Stimulated activated naive CD8-positive, alpha-beta T cell treated with anti-CD3 and anti-CD28 coated beads, Interleukin-15, amount 100 ng/mL, for 72 hours (primary cell): ENCODE data around the gene ILK.

Source experiments
- ATAC-seq: fragments of 150-1000 bp; cut with Tn5 transposase; 2 replicates; pipeline ENCODE4 v1.10.0; 2021; ENCODE audit warnings: mild to moderate bottlenecking, moderate library complexity
- DNase-seq, 2 donors: peaks; one replicate each; pipeline ENCODE4 v3.0.0; 2021 to 2022
- H3K27ac Mint-ChIP-seq, 2 donors: one replicate each; pipeline ENCODE4 v1.8.0; 2022; ENCODE audit warnings: mild to moderate bottlenecking in 2 of 2, mixed read lengths in 2 of 2, moderate library complexity in 2 of 2
- H3K27me3 Mint-ChIP-seq: one replicate; pipeline ENCODE4 v1.8.0; 2022; ENCODE audit warnings: mixed read lengths
- H3K4me1 Mint-ChIP-seq: one replicate; pipeline ENCODE4 v1.8.0; 2022; ENCODE audit warnings: mild to moderate bottlenecking, mixed read lengths
- H3K4me3 Mint-ChIP-seq, 2 donors: one replicate each; pipeline ENCODE4 v1.8.0; 2022; ENCODE audit warnings: mild to moderate bottlenecking in 2 of 2, mixed read lengths in 2 of 2, moderate library complexity in 1 of 2
- H3K9me3 Mint-ChIP-seq, 2 donors: one replicate each; pipeline ENCODE4 v1.8.0; 2022; ENCODE audit warnings: mixed read lengths in 2 of 2

ILK gene

DNA sequence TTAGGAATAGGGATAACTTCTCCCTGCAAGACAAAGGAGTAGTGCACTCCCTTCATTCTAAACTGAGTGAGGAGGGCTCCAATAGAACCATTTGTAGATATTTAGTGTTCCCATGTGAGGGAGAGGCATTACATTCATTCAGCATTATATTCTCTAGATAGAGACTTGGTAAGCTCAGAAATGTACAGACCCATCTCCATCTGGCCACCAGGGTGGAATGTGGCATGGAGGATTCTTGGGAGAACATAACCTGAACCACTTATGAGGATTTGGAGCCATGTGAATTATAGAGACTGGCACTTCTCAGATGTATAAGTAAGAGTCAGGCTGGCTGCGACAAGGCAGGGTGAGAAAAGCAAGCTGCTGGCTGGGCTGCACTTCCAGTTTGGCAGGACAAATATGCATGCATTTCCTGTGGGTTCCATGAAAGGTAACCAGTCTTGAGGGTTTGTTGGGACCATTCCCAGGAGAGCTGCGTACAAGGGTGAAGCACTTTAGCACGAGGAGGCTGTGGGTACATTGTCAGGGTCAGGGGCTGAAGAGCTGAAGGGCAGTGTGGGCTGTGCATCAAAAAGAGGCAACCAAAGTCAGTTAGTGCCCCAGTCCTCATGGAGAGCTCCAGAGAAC is 9.3 kb upstream of the ILK start:
- peaks cover 28% of the 10 kb centered on the region for H3K4me1 Mint-ChIP-seq
- DNase-seq (no peak), ATAC-seq (no peak)
- no peaks in the 10 kb centered on the region for H3K9me3 Mint-ChIP-seq
- no peak overlapping the region for H3K4me3 Mint-ChIP-seq
- H3K27me3 Mint-ChIP-seq: no peaks in the 10 kb centered on the region
- H3K27ac Mint-ChIP-seq: peak overlapping the region; percentile 4 to 24

DNA sequence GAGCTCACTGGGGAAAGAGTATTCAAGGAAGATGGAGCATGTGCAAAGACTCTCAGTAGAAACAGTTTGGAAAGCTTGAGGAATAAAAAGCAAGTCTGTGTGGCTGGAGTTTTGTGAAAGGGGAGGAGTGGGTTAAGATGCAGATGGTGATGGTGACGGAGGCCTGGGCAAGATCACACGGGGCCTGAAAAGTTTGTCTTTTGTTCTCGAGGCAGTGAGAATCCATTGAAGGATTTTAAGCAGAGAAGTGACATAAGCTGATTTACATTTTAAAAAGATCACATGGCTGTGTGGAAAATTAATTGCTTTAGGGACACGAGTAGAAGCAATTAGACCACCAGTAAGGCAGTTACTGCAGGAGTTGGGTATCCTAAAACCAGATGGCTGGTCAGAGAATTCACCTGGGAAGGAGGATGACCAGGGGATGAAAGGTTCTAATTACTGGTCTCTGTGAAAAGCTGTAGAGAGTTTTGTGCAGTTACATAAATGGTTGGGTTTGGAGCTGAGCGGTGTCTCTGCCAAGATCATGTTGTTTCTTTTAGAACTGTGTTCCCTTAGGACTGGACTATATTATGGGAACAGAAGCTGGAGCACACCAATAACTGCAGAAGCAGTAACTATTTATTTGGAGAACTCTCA is 7.2 kb upstream of the ILK start:
- no peak overlapping the region for H3K4me3 Mint-ChIP-seq
- no peaks in the 10 kb centered on the region for H3K27me3 Mint-ChIP-seq
- no peak for ATAC-seq

DNA sequence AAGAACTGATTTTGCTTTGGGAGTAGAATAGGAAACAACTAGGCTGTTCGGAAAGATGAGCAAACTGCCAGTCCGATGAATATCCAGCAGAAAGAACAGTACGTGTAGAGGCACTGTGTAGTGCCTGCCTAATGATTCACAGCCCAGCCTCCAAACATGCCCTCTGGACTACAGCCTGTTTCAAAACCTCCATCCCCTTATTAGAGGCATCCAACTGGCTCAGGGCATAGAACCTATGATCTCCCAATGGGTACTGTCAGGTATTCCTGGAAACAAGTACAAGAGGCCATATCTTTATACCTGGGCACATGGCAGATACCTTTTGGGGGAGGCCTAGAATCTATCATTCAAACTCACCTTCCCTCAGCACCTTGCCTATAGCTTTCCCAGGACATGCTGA is 5.0 kb upstream of the ILK start:
- Mint-ChIP-seq H3K4me1 (peaks cover 30% of the 10 kb centered on the region), H3K9me3 (no peaks in the 10 kb centered on the region), H3K27ac (no peak overlapping the region), H3K4me3 (no peak overlapping the region), H3K27me3 (no peaks in the 10 kb centered on the region)
- DNase-seq (no peak), ATAC-seq (no peak)

More for the DNA sequence above, 7.2 kb upstream of the ILK start:
- H3K27ac Mint-ChIP-seq: peak overlapping the region; percentile 40 to 62
- H3K9me3 Mint-ChIP-seq: no peaks in the 10 kb centered on the region
- H3K4me1 Mint-ChIP-seq: peaks cover 33% of the 10 kb centered on the region
- no peak for DNase-seq

- Mint-ChIP-seq H3K4me3 (no peak overlapping the region), H3K27ac (peak overlapping the region in 1 of 2 donors; percentile 17)
Observed at GRCh38 chr11:6599449-6599848, 4.1 kb upstream of the ILK start.

DNA sequence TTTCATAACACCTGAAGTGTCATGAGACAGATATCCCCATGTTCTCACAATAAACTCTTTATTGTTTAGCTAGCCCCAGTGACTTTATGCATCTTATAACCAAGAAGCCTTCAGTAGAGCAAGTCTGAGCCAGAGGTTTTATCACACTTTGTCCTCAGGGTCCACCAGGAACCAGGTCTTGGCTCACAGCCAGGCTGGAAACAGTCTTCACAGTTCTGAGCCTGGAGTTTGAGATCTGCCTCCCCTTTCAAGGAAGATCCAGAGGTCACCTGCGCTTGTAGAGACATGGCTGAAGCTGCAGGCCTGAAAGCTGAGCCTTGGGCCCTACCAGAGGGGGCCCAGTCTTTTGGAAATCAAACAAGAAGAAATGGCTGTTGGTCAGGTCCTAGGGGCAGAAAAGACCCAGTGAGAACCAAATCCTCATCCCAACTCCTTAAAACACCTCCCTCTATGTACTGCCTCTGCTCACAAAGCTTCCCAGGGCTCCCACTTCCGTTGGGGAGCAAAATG is 3.6 kb upstream of the ILK start:
- Mint-ChIP-seq H3K4me3 (no peak overlapping the region), H3K27me3 (no peaks in the 10 kb centered on the region), H3K27ac (peak overlapping the region in 1 of 2 donors; percentile 17), H3K9me3 (no peaks in the 10 kb centered on the region), H3K4me1 (peaks cover 18% of the 10 kb centered on the region)
- ATAC-seq (no peak), DNase-seq (no peak)

More at GRCh38 chr11:6599449-6599848, 4.1 kb upstream of the ILK start:
- H3K27me3 Mint-ChIP-seq: no peaks in the 10 kb centered on the region
- peaks cover 21% of the 10 kb centered on the region for H3K4me1 Mint-ChIP-seq
- ATAC-seq: no peak
- H3K9me3 Mint-ChIP-seq: no peaks in the 10 kb centered on the region
- no peak for DNase-seq

DNA sequence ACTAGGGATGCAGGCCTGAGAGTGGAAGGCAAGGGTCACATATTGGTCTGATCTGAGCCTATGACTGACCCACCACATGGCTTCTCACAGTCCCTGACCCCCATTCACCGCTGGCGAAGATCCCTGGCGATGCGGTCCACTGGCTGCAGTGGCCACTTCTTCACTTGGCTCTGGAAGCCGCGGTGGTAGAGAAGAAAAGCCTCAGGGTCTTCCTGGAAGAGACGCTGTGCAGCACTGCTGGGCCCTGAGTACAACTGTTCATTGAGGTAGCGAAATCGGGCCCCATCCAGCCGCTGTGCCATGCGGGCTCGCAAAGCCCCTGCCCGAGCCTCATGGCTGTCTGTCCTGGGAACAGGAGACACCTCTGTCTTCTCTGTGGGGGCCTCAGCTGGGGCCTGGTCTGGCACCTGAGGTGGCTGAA is 2.5 kb upstream of the ILK start:
- Mint-ChIP-seq H3K27ac (peak overlapping the region in 1 of 2 donors; percentile 72), H3K27me3 (no peaks in the 10 kb centered on the region), H3K4me1 (peaks cover 15% of the 10 kb centered on the region), H3K9me3 (no peaks in the 10 kb centered on the region), H3K4me3 (no peak overlapping the region)
- ATAC-seq (no peak), DNase-seq (no peak)

DNA sequence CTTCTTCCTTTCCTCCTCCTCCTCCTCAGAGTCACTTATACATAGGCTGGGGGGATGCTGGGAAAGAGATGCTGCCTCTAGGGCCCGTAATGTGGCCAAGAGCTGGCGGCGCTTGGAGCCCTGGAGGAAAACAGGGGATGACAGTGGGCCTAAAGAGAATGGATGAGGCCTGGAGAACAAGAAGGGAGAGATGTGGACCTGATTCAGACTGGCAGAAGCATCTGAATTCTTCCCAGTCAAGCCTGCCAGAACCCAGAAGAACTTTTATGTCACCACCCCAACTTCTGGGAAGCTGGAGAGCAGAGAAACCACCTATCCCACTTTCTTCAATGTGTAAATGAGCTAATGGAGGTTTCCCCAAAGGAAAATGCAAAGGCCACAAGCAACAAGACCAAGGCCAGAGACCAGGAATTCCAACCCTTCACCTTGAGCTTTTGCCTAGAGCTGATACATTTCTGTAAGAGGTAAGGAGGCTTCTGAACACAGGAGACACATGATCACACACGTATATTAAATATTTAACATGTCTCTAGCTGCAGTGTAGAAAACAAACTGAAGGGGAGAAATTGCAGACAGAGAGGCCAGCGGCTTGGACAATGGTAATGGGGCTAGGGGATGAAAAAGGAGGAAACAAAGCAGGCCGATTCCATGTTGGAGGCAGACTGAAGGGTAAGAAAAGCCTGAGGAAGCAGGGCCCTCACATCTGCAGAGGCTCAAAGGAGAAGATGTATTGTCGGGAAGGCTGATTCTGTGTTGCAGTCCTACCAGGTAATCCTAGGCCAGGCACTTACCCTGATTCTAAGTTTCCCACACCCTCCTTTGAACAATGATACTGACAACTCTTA is 1.3 kb upstream of the ILK start:
- Mint-ChIP-seq H3K27me3 (no peaks in the 10 kb centered on the region), H3K4me1 (peaks cover 14% of the 10 kb centered on the region), H3K27ac (no peak overlapping the region), H3K4me3 (no peak overlapping the region), H3K9me3 (no peaks in the 10 kb centered on the region)
- ATAC-seq (no peak), DNase-seq (no peak)

DNA sequence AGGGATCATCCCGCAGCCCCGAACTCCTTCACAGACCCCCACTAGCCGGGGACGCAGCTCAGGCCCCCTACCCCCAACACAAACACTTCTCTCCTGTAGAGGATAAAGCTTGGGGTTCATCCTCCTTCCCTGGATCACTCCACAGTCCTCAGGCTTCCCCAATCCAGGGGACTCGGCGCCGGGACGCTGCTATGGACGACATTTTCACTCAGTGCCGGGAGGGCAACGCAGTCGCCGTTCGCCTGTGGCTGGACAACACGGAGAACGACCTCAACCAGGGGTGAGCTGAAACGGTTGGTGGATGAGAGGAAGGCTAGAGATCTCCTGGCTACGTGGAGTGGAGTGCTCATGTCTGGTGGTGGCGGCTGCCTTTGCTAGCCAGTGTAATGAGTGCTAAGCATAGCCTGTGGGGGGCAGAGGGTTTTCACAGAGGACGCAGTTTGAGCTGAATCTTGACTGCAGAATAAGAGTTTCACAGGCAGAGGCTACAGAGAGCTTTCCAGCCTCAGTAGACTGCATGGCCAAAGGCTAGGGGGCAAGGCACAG is 580 bp downstream of the ILK start:
- Mint-ChIP-seq H3K4me3 (no peak overlapping the region), H3K27me3 (no peaks in the 10 kb centered on the region), H3K9me3 (no peaks in the 10 kb centered on the region), H3K27ac (no peak overlapping the region), H3K4me1 (peaks cover 23% of the 10 kb centered on the region)
- DNase-seq (peak; percentile 54 to 69), ATAC-seq (peak; percentile 76)

DNA sequence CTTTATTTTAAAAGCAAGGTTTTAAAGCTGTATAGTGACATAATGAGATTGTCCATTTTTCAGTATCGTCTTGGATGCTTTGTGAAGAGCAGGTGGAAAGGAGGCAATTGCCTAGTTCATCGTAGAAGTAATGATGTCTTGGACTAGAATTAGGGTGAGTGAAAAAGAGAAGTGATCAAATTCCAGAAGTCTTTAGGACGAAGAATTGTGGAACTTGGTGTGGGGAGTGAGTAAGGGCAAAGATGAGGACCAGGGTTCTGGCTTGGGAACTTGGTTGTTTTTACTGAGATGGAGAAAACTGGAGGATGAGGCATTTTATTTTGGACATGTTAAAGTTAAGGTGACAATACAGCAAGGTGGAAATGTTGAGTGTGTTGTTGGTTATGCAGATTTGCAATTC is 1.2 kb downstream of the ILK start:
- Mint-ChIP-seq H3K9me3 (no peaks in the 10 kb centered on the region), H3K4me3 (no peak overlapping the region), H3K4me1 (peaks cover 24% of the 10 kb centered on the region), H3K27me3 (no peaks in the 10 kb centered on the region), H3K27ac (no peak overlapping the region)
- ATAC-seq: no peak
- no peak for DNase-seq

GRCh38 chr11:6606471-6607189 is 3.1 kb downstream of the ILK start:
- peak; percentile 40 to 77 for DNase-seq
- Mint-ChIP-seq H3K4me1 (peaks cover 40% of the 10 kb centered on the region), H3K4me3 (no peak overlapping the region), H3K27me3 (no peaks in the 10 kb centered on the region), H3K27ac (peak overlapping the region; percentile 89 to 94), H3K9me3 (no peaks in the 10 kb centered on the region)
- ATAC-seq: peak; percentile 45

GRCh38 chr11:6607190-6607795 is 3.7 kb downstream of the ILK start:
- H3K27ac Mint-ChIP-seq: peak overlapping the region in 1 of 2 donors; percentile 41
- H3K27me3 Mint-ChIP-seq: no peaks in the 10 kb centered on the region
- DNase-seq (no peak), ATAC-seq (no peak)
- H3K4me1 Mint-ChIP-seq: peaks cover 40% of the 10 kb centered on the region
- H3K4me3 Mint-ChIP-seq: peak overlapping the region in 1 of 2 donors; percentile 6
- H3K9me3 Mint-ChIP-seq: no peaks in the 10 kb centered on the region

- Mint-ChIP-seq H3K4me1 (peaks cover 40% of the 10 kb centered on the region), H3K9me3 (no peaks in the 10 kb centered on the region), H3K4me3 (no peak overlapping the region), H3K27me3 (no peaks in the 10 kb centered on the region), H3K27ac (no peak overlapping the region)
- ATAC-seq: no peak
- no peak for DNase-seq
Observed at GRCh38 chr11:6608011-6608410, 4.4 kb downstream of the ILK start.

DNA sequence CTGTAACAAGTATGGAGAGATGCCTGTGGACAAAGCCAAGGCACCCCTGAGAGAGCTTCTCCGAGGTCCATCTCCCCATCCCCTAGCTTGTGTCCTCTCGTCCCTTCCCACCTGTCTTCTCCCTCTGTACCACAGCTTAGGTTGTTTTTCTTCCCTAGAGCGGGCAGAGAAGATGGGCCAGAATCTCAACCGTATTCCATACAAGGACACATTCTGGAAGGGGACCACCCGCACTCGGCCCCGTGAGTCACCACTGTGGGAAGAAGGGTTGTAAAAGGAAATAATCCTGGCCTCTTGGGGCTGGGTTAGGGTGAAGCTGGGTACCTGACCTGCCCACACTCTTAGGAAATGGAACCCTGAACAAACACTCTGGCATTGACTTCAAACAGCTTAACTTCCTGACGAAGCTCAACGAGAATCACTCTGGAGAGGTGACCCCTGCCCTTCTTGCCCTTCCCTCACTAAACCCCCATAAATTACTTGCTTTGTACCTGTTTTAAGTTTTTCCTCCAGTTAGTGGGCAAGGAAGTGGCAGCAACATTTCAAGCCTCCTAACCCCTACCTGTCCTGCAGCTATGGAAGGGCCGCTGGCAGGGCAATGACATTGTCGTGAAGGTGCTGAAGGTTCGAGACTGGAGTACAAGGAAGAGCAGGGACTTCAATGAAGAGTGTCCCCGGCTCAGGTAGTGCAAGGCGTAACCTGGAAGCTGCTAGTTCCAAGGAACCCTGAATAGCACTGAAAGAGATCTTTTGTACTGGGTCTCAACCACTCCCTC is 5.3 kb downstream of the ILK start:
- Mint-ChIP-seq H3K27me3 (no peaks in the 10 kb centered on the region), H3K4me1 (peaks cover 40% of the 10 kb centered on the region), H3K27ac (no peak overlapping the region), H3K9me3 (no peaks in the 10 kb centered on the region), H3K4me3 (no peak overlapping the region)
- DNase-seq (peak in 1 of 2 donors; percentile 7), ATAC-seq (no peak)

GRCh38 chr11:6609502-6610015 is 6.0 kb downstream of the ILK start:
- Mint-ChIP-seq H3K27ac (peak overlapping the region in 1 of 2 donors; percentile 36), H3K27me3 (no peaks in the 10 kb centered on the region), H3K9me3 (no peaks in the 10 kb centered on the region), H3K4me1 (peaks cover 40% of the 10 kb centered on the region), H3K4me3 (no peak overlapping the region)
- ATAC-seq (no peak), DNase-seq (no peak)
